ENCODE measurements around the gene SERPINA5. TPM values are rescaled to one million over a fixed set of nuclear protein-coding genes. Genes with fewer than 3 reads are reported as not detected.

Gene SERPINA5
- total and polyA plus RNA-seq, 10 of the 15 experiments (the other 5 are each of a cell fraction or from before 2014, with no cell fraction given), result 0.90 TPM; not detected in 9

- Histone ChIP-seq H3K9me3 (replicated peaks; ENCODE audit: control insufficient read depth, insufficient read depth, low read length) (peaks cover 2% of the 10 kb centered on the region), H3K4me3 (no peak overlapping the region), H3K27me3 (replicated peaks in 1 of 2; ENCODE audit: control insufficient read depth in 2 of 2, insufficient read depth in 2 of 2, low read length in 1 of 2) (no peaks in the 10 kb centered on the region; a peak in 1 of 4 replicates), H3K4me2 (ENCODE audit: control insufficient read depth, insufficient read depth) (no peak overlapping the region), H2AFZ (ENCODE audit: control insufficient read depth, low read depth, low read length) (no peak overlapping the region), H4K20me1 (ENCODE audit: control insufficient read depth, insufficient read depth) (no peaks in the 10 kb centered on the region), H3K27ac (ENCODE audit: control insufficient read depth, insufficient read depth) (no peak overlapping the region), H3K4me1 (ENCODE audit: control insufficient read depth, insufficient read depth, low read length) (peaks cover 3% of the 10 kb centered on the region; the same call in 1 of the 2 replicates), H3K9ac (ENCODE audit: control insufficient read depth, insufficient read depth, low read length) (no peak overlapping the region), H3K79me2 (ENCODE audit: control insufficient read depth, insufficient read depth, low read length) (no peaks in the 10 kb centered on the region), H3K36me3 (ENCODE audit: control insufficient read depth in 2 of 2, insufficient read depth in 2 of 2, low read length in 1 of 2) (no peaks in the 10 kb centered on the region)
- ChIA-PET SMC1A (ENCODE audit: uncharacterized antibody, unreplicated experiment) (interaction anchor here (1.1 kb wide), 1 partner anchor 9 kb away, joined by 3 read pairs; no protein-coding TSS in a partner anchor), RAD21 (ENCODE audit: unreplicated experiment) (no interaction called here), CTCF (interaction anchor here (1.2 to 3.0 kb wide), 3 partner anchors 10 to 106 kb away, joined by 3 to 22 read pairs (median 5); no protein-coding TSS in a partner anchor), POLR2A (no interaction called here)
- DNase-seq (ENCODE audit: low read depth, low spot score) (no peak), FAIRE-seq (no peak), ATAC-seq (no peak)
- intact Hi-C loops (cut with micrococcal nuclease; ENCODE audit: unreplicated experiment), result no loop called here
- BruUV-seq (replicated peaks), result no TSS peak
- in situ Hi-C loops (cut with MboI), result no loop called here
- 51% methylated on average over 7 of the region's 7 CpGs for WGBS (ENCODE audit: insufficient coverage, insufficient replicate concordance, low lambda C conversion rate, missing lambda C conversion rate)
- TF ChIP-seq SMAD1 (IDR thresholded peaks at IDR 0.05; ENCODE audit: low read depth, partially characterized antibody), result no peak
- no peak for TF ChIP-seq CREB1 (IDR thresholded peaks at IDR 0.05; ENCODE audit: low read depth)
- no peak for TF ChIP-seq POLR2AphosphoS5 (IDR thresholded peaks at IDR 0.05; ENCODE audit: low read length)
- no peak for TF ChIP-seq IRF4 (IDR thresholded peaks at IDR 0.05; ENCODE audit: low read depth, low read length)
- TF ChIP-seq TCF3 (IDR thresholded peaks at IDR 0.05; ENCODE audit: borderline replicate concordance, insufficient read depth, low read depth, low read length), result no peak
- TF ChIP-seq CBX3 (IDR thresholded peaks at IDR 0.05; ENCODE audit: borderline replicate concordance, low read depth), result no peak
These were observed 42.0 kb upstream of the SERPINA5 start for GRCh38 chr14:94539181-94539580.

GRCh38 chr14:94540031-94540794, 41.0 kb upstream of the SERPINA5 start:
- Histone ChIP-seq H3K4me2 (ENCODE audit: control insufficient read depth, insufficient read depth) (no peak overlapping the region), H3K27ac (ENCODE audit: control insufficient read depth, insufficient read depth) (no peak overlapping the region), H3K4me3 (no peak overlapping the region), H4K20me1 (ENCODE audit: control insufficient read depth, insufficient read depth) (no peaks in the 10 kb centered on the region), H3K36me3 (ENCODE audit: control insufficient read depth in 2 of 2, insufficient read depth in 2 of 2, low read length in 1 of 2) (no peaks in the 10 kb centered on the region), H3K79me2 (ENCODE audit: control insufficient read depth, insufficient read depth, low read length) (no peaks in the 10 kb centered on the region), H3K4me1 (ENCODE audit: control insufficient read depth, insufficient read depth, low read length) (peaks cover 3% of the 10 kb centered on the region; the same call in 1 of the 2 replicates), H3K9me3 (replicated peaks; ENCODE audit: control insufficient read depth, insufficient read depth, low read length) (peaks cover 2% of the 10 kb centered on the region), H3K9ac (ENCODE audit: control insufficient read depth, insufficient read depth, low read length) (no peak overlapping the region), H3K27me3 (replicated peaks in 1 of 2; ENCODE audit: control insufficient read depth in 2 of 2, insufficient read depth in 2 of 2, low read length in 1 of 2) (no peaks in the 10 kb centered on the region; a peak in 1 of 4 replicates), H2AFZ (ENCODE audit: control insufficient read depth, low read depth, low read length) (peak overlapping the region; percentile 13)
- RAD21 ChIA-PET (ENCODE audit: unreplicated experiment), result no interaction called here
- POLR2A ChIA-PET, result no interaction called here
- BruUV-seq (replicated peaks), result no TSS peak
- CTCF ChIA-PET, result interaction anchor here (1.1 to 3.0 kb wide), 4 partner anchors 7 to 107 kb away, joined by 3 to 22 read pairs (median 4); no protein-coding TSS in a partner anchor
- DNase-seq (ENCODE audit: low read depth, low spot score), result no peak
- in situ Hi-C loops (cut with MboI), result no loop called here
- ATAC-seq, result no peak
- intact Hi-C loops (cut with micrococcal nuclease; ENCODE audit: unreplicated experiment), result no loop called here
- SMC1A ChIA-PET (ENCODE audit: uncharacterized antibody, unreplicated experiment), result interaction anchor here (1.1 kb wide), 1 partner anchor 8 kb away, joined by 3 read pairs; no protein-coding TSS in a partner anchor
- TF ChIP-seq YY1 (IDR thresholded peaks at IDR 0.05; ENCODE audit: low read depth, low read length) (0 out of 2 replicates have a peak, but pooled peaks have one; percentile 16), ATF3 (IDR thresholded peaks at IDR 0.05; ENCODE audit: borderline replicate concordance, extremely low read depth, low read depth, low read length) (no peak), IRF4 (IDR thresholded peaks at IDR 0.05; ENCODE audit: low read depth, low read length) (peak; percentile 39; the same call in 1 of the 2 replicates), PKNOX1 (IDR thresholded peaks at IDR 0.05) (peak; percentile 65; the same call in 1 of the 2 replicates)
- no peak for FAIRE-seq
- 5% methylated on average over 13 of the region's 13 CpGs for WGBS (ENCODE audit: insufficient coverage, insufficient replicate concordance, low lambda C conversion rate, missing lambda C conversion rate)
